CD14-positive monocyte (primary cell): Measurements from ENCODE around the gene TREM1. TPM values are rescaled to one million over a fixed set of nuclear protein-coding genes. Genes with fewer than 3 reads are reported as not detected.
A peak's percentile ranks its signal among the peaks of the same experiment; 100 is the strongest.

ENCODE experiments used
- DNase-seq, 3 donors: peaks; one replicate each; pipeline ENCODE4 v3.0.0-alpha.2; 2011 to 2022
- H2AFZ ChIP-seq: 2 replicates; pipeline ENCODE4 v1.6.0; 2012; ENCODE audit warnings: mild to moderate bottlenecking, low read depth, low read length, inconsistent platforms; ENCODE audit not compliant: insufficient read depth, poor library complexity, severe bottlenecking
- H3K27ac ChIP-seq, 2 donors: 1 replicate in 1 of 2; 2 replicates in 1 of 2; pipeline ENCODE4 v1.5.1; 2012 to 2013; ENCODE audit warnings: low read length in 2 of 2, control low read depth in 1 of 2, inconsistent platforms in 1 of 2, low read depth in 1 of 2, mild to moderate bottlenecking in 1 of 2
- H3K27me3 ChIP-seq, 2 donors: one replicate each; pipeline versions ENCODE4 v1.6.0 to v1.6.1; 2011 to 2013; ENCODE audit warnings: low read length in 2 of 2; ENCODE audit not compliant: control insufficient read depth in 2 of 2, insufficient read depth in 2 of 2
- H3K36me3 ChIP-seq, 2 donors: replicated peaks in 1 of 2; 1 replicate in 1 of 2; 2 replicates in 1 of 2; pipeline versions ENCODE4 v1.5.1 to v1.6.1; 2012 to 2013; ENCODE audit warnings: low read length in 2 of 2, control low read depth in 1 of 2, inconsistent platforms in 1 of 2, mild to moderate bottlenecking in 1 of 2; ENCODE audit not compliant: insufficient read depth in 2 of 2, control insufficient read depth in 1 of 2
- H3K4me1 ChIP-seq, 2 donors: 1 replicate in 1 of 2; 2 replicates in 1 of 2; pipeline versions ENCODE4 v1.5.1 to v1.6.1; 2012 to 2013; ENCODE audit warnings: low read length in 2 of 2, control low read depth in 1 of 2, inconsistent platforms in 1 of 2, mild to moderate bottlenecking in 1 of 2, moderate library complexity in 1 of 2; ENCODE audit not compliant: insufficient read depth in 2 of 2, control insufficient read depth in 1 of 2
- H3K4me2 ChIP-seq: replicated peaks from 2 replicates; pipeline ENCODE3; 2012; ENCODE audit warnings: low read length, moderate library complexity, mild to moderate bottlenecking; ENCODE audit not compliant: poor library complexity, severe bottlenecking; ENCODE audit errors: extremely low read depth
- H3K4me3 ChIP-seq, 3 experiments: fragments of 200-600 bp in 1 of 3; sonication (generic) in 1 of 3; replicated peaks in 1 of 3; 1 replicate in 2 of 3; 2 replicates in 1 of 3; pipeline ENCODE4 v1.5.1; 2011 to 2013; ENCODE audit warnings: low read length in 3 of 3, mild to moderate bottlenecking in 3 of 3, control low read depth in 2 of 3, low read depth in 2 of 3, inconsistent platforms in 1 of 3, moderate library complexity in 1 of 3
- H3K79me2 ChIP-seq: 2 replicates; pipeline ENCODE4 v1.6.0; 2012; ENCODE audit warnings: mild to moderate bottlenecking, control low read depth, inconsistent platforms, low read length, moderate library complexity; ENCODE audit not compliant: insufficient read depth
- H3K9ac ChIP-seq: 2 replicates; pipeline ENCODE4 v1.6.0; 2017; ENCODE audit warnings: low read length, mild to moderate bottlenecking; ENCODE audit not compliant: insufficient read depth, poor library complexity, severe bottlenecking
- H3K9me3 ChIP-seq, 2 donors: replicated peaks in 1 of 2; 1 replicate in 1 of 2; 2 replicates in 1 of 2; pipeline versions ENCODE4 v1.5.1 to v1.6.1; 2012 to 2013; ENCODE audit warnings: low read length in 2 of 2, control low read depth in 1 of 2; ENCODE audit not compliant: control insufficient read depth in 1 of 2, insufficient read depth in 1 of 2
- H4K20me1 ChIP-seq: 2 replicates; pipeline ENCODE4 v1.6.0; 2012; ENCODE audit warnings: mild to moderate bottlenecking, low read length, control low read depth, moderate library complexity; ENCODE audit not compliant: insufficient read depth
- H3K27ac Mint-ChIP-seq, 7 donors: one replicate each; pipeline ENCODE4 v1.8.0; 2020; ENCODE audit warnings: mild to moderate bottlenecking in 7 of 7, mixed read lengths in 7 of 7, moderate library complexity in 6 of 7, inconsistent platforms in 2 of 7
- H3K27me3 Mint-ChIP-seq, 3 donors: one replicate each; pipeline ENCODE4 v1.8.0; 2021 to 2022; ENCODE audit warnings: low read depth in 3 of 3, mild to moderate bottlenecking in 3 of 3, mixed read lengths in 3 of 3, moderate library complexity in 3 of 3, inconsistent platforms in 1 of 3
- H3K36me3 Mint-ChIP-seq, 2 donors: one replicate each; pipeline ENCODE4 v1.8.0; 2020; ENCODE audit warnings: mixed read lengths in 2 of 2, inconsistent platforms in 1 of 2, mild to moderate bottlenecking in 1 of 2
- H3K4me1 Mint-ChIP-seq: one replicate; pipeline ENCODE4 v1.8.0; 2020; ENCODE audit warnings: mild to moderate bottlenecking, mixed read lengths
- H3K4me3 Mint-ChIP-seq, 2 donors: one replicate each; pipeline ENCODE4 v1.8.0; 2020; ENCODE audit warnings: mild to moderate bottlenecking in 2 of 2, mixed read lengths in 2 of 2, moderate library complexity in 1 of 2
- H3K9me3 Mint-ChIP-seq, 7 donors: one replicate each; pipeline ENCODE4 v1.8.0; 2020 to 2022; ENCODE audit warnings: mixed read lengths in 7 of 7, mild to moderate bottlenecking in 6 of 7, moderate library complexity in 6 of 7, inconsistent platforms in 2 of 7
- WGBS: methylation state at CpG from one replicate; pipeline ENCODE4 v1.1.5; 2013; ENCODE audit warnings: missing lambda C conversion rate; ENCODE audit not compliant: insufficient coverage; 5-methylcytosine and 5-hydroxymethylcytosine counted together
- intact Hi-C, 2 donors: fragments of 100-400 bp; cut with micrococcal nuclease; formaldehyde crosslinking; loops; one replicate each; pipeline versions ENCODE4 v1.15.0 to v1.15.1; 2023
- polyA plus RNA-seq, 3 donors: library from polyadenylated mRNA; depleted of rRNA in 1 of 3; unstranded in 2 of 3; stranded (reverse) in 1 of 3; fragments of 300-500 nt in 2 of 3; fragments of >200 nt in 1 of 3; fragmentation: Illumina TruSeq in 2 of 3; gene quantifications; 1 replicate in 2 of 3; 2 replicates in 1 of 3; pipeline ENCODE4 v1.2.3, GENCODE V29; 2012 to 2021
- TF ChIP-seq, protein P1 (sequence below): fragments of 200-600 bp; IDR thresholded peaks from one replicate; pipeline ENCODE4 v1.8.0; 2022; ENCODE audit warnings: antibody characterized with exemption, mild to moderate bottlenecking

TREM1 gene
- polyA plus RNA-seq, 3 donors = 175 to 303 (median 240) TPM

GRCh38 chr6:41231246-41231645 is 55.2 kb downstream of the TREM1 start:
- no peaks in the 10 kb centered on the region for H4K20me1 ChIP-seq
- Mint-ChIP-seq H3K4me3 (no peak overlapping the region), H3K27ac (no peak overlapping the region), H3K27me3 (peaks cover 1 to 3% (median 2%) of the 10 kb centered on the region in 3 donors), H3K9me3 (peaks cover 0 to 3% (median 0%) of the 10 kb centered on the region in 7 donors), H3K4me1 (peaks cover 19% of the 10 kb centered on the region), H3K36me3 (peaks cover 0 to 9% of the 10 kb centered on the region in 2 donors)
- H3K36me3 ChIP-seq = no peaks in the 10 kb centered on the region
- H3K4me2 ChIP-seq = no peak overlapping the region
- no peak overlapping the region for H3K27ac ChIP-seq
- H3K27me3 ChIP-seq = no peaks in the 10 kb centered on the region
- TF ChIP-seq, protein P1, sequence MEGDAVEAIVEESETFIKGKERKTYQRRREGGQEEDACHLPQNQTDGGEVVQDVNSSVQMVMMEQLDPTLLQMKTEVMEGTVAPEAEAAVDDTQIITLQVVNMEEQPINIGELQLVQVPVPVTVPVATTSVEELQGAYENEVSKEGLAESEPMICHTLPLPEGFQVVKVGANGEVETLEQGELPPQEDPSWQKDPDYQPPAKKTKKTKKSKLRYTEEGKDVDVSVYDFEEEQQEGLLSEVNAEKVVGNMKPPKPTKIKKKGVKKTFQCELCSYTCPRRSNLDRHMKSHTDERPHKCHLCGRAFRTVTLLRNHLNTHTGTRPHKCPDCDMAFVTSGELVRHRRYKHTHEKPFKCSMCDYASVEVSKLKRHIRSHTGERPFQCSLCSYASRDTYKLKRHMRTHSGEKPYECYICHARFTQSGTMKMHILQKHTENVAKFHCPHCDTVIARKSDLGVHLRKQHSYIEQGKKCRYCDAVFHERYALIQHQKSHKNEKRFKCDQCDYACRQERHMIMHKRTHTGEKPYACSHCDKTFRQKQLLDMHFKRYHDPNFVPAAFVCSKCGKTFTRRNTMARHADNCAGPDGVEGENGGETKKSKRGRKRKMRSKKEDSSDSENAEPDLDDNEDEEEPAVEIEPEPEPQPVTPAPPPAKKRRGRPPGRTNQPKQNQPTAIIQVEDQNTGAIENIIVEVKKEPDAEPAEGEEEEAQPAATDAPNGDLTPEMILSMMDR = no peak
- no peak overlapping the region for H3K4me3 ChIP-seq
- no peak overlapping the region for H2AFZ ChIP-seq
- H3K9me3 ChIP-seq = no peaks in the 10 kb centered on the region
- intact Hi-C loops = no loop called here
- H3K4me1 ChIP-seq = peaks cover 15 to 25% of the 10 kb centered on the region in 2 donors
- DNase-seq = no peak
- 100% methylated on average over 1 of the region's 5 CpGs for WGBS
- no peaks in the 10 kb centered on the region for H3K79me2 ChIP-seq
- H3K9ac ChIP-seq = no peak overlapping the region

DNA sequence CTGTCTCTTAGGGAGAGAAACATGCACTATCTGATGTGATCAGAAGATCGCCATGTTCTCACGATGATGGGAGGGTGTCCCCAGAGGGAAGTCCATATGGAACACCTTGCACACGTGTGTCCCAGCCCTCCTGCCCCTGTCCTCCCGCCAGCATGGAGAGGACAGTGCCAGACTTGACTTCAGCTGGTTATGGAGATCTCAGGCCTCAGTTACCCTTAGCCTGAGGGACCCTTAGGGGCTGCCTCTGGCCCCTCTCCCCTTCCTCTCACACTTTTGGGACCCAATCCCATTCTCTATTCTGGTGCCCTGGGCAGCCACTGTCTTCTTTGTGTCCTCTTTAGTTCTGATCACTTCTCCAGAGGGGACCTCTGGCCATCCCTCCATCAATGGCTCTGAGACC is 56.8 kb downstream of the TREM1 start:
- no peak overlapping the region for H3K4me3 Mint-ChIP-seq
- no peak overlapping the region for H3K27ac ChIP-seq
- H3K79me2 ChIP-seq = no peaks in the 10 kb centered on the region

More for the DNA sequence above, 56.8 kb downstream of the TREM1 start:
- Mint-ChIP-seq H3K27ac (peak overlapping the region in 6 of 7 donors; percentile 33 to 96 (median 88)), H3K9me3 (peaks cover 0 to 3% (median 0%) of the 10 kb centered on the region in 7 donors), H3K27me3 (peaks cover 1 to 6% (median 2%) of the 10 kb centered on the region in 3 donors), H3K36me3 (peaks cover 0 to 9% of the 10 kb centered on the region in 2 donors), H3K4me1 (peaks cover 20% of the 10 kb centered on the region)
- no peaks in the 10 kb centered on the region for H3K27me3 ChIP-seq
- no peak overlapping the region for H3K4me3 ChIP-seq
- intact Hi-C loops = loop anchor here (5.0 kb wide), 3 partner anchors 42 to 88 kb away; no protein-coding TSS in a partner anchor
- no peak overlapping the region for H3K4me2 ChIP-seq
- peaks cover 18 to 29% of the 10 kb centered on the region in 2 donors for H3K4me1 ChIP-seq
- DNase-seq = no peak
- TF ChIP-seq, protein P1 = no peak
- no peaks in the 10 kb centered on the region for H3K9me3 ChIP-seq
- 95% methylated on average over 4 of the region's 4 CpGs for WGBS
- no peak overlapping the region for H2AFZ ChIP-seq
- no peaks in the 10 kb centered on the region for H4K20me1 ChIP-seq
- no peaks in the 10 kb centered on the region for H3K36me3 ChIP-seq
- H3K9ac ChIP-seq = no peak overlapping the region
